ENCODE results near the gene PRDM15. TPM values are rescaled to one million over a fixed set of nuclear protein-coding genes. Genes with fewer than 3 reads are reported as not detected.

Gene PRDM15
- total and polyA plus RNA-seq, 2 donors (not counting 3 experiments of a cell fraction or from before 2014, with no cell fraction given), result 11.8 to 12.9 TPM

DNA sequence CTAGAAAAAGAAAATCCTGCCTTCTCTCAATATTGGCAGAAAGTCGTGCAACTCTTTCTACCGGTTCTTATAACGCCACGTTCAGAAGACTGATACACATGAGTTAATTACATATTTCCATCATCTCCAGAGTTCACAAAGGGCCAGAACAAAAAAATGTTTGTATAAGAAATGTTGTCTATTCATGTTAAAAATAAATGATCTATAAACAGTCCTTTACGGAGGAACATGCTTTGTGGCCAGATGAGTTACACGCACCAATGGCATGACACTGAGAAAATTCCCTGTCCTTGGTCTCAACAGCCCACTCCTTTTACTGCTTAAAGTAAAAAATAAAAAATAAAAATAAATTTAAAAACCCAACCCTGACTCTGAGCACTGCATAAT, 45.2 kb upstream of the PRDM15 start:
- no peaks in the 10 kb centered on the region for H3K27me3 ChIP-seq (ENCODE audit: control insufficient read depth in 2 of 2, insufficient read depth in 2 of 2, low read length in 2 of 2)
- dilution Hi-C loops (cut with MboI; ENCODE audit: extremely low pct_ligation_motif_present, low sequenced_read_pairs), result no loop called here
- intact Hi-C loops (cut with micrococcal nuclease), result no loop called here
- H3K36me3 ChIP-seq (ENCODE audit: control insufficient read depth in 2 of 2, extremely low read depth in 1 of 2, insufficient read depth in 2 of 2, low read length in 2 of 2), result peaks cover 0 to 8% of the 10 kb centered on the region in 2 experiments
- DNase-seq (ENCODE audit: low read depth, low spot score) (no peak), FAIRE-seq (no peak)
- CTCF ChIA-PET, result interaction anchor here (1.0 to 1.8 kb wide), 3 partner anchors 9 to 193 kb away, joined by 3 to 9 read pairs (median 3); no protein-coding TSS in a partner anchor
- H3K9me3 ChIP-seq (replicated peaks; ENCODE audit: control insufficient read depth, insufficient read depth, low read length), result no peaks in the 10 kb centered on the region
- BruUV-seq (replicated peaks), result no TSS peak
- H3K4me1 ChIP-seq (ENCODE audit: control insufficient read depth, extremely low read depth, insufficient read depth, low read length), result peaks cover 13% of the 10 kb centered on the region
- H2AFZ ChIP-seq (ENCODE audit: low read depth, low read length), result no peak overlapping the region
- H3K9ac ChIP-seq (replicated peaks; ENCODE audit: extremely low read depth, insufficient read depth, low read length), result no peak overlapping the region
- H4K20me1 ChIP-seq (replicated peaks; ENCODE audit: control insufficient read depth, extremely low read depth, insufficient read depth, low read length), result no peaks in the 10 kb centered on the region
- H3K79me2 ChIP-seq (ENCODE audit: control insufficient read depth, insufficient read depth, low read length), result peaks cover 14% of the 10 kb centered on the region
- no peak overlapping the region for H3K4me2 ChIP-seq (ENCODE audit: insufficient read depth, low read length)
- no peak overlapping the region for H3K27ac ChIP-seq (ENCODE audit: insufficient read depth, low read depth, low read length)
- POLR2A ChIA-PET, result no interaction called here
- H3K9me1 ChIP-seq (replicated peaks; ENCODE audit: control insufficient read depth, extremely low read depth, insufficient read depth, low read length), result no peaks in the 10 kb centered on the region
- H3K4me3 ChIP-seq (replicated peaks in 1 of 3; ENCODE audit: insufficient read depth in 1 of 3, low read depth in 1 of 3, low read length in 3 of 3), result no peak overlapping the region
- TF ChIP-seq, protein P1, sequence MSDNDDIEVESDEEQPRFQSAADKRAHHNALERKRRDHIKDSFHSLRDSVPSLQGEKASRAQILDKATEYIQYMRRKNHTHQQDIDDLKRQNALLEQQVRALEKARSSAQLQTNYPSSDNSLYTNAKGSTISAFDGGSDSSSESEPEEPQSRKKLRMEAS (IDR thresholded peaks at IDR 0.05; ENCODE audit: insufficient read depth, insufficient read length), result no peak

DNA sequence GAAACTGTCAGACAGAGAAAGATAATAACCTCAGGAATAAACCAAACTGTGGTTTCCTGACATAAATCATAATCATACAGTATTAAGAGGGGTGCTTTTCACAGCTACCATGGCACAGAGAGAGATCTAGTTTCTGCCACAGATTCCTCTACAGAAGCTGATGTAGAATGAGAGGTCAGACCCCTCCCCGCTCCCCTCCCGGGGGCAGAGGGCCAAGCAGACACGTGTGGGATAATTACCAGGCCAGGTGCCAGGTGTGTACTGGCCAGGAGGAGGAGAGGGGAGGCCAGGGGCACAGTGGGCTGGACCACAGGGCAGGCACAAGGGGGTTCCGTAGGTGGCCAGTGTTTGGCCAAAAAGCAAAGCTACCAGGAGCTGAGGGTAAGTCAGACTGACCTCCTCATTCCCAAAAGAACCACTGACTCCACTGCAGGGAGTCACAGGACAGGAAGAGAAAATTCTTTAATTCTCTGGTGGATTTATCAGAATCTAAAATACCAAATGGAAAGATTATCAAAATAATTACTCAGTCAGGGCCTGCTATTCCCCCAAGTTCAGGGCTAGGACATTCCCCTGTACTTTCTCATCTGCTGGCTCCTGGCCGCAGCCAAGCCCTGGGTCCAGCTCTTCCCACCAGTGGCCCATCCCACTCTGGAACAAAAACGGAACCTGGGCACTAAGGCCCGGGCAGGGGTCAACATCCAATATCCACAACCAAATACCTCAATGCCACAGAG, 44.7 kb upstream of the PRDM15 start:
- H3K4me2 ChIP-seq (ENCODE audit: insufficient read depth, low read length), result no peak overlapping the region
- no peak overlapping the region for H3K27ac ChIP-seq (ENCODE audit: insufficient read depth, low read depth, low read length)
- H3K36me3 ChIP-seq (ENCODE audit: control insufficient read depth in 2 of 2, extremely low read depth in 1 of 2, insufficient read depth in 2 of 2, low read length in 2 of 2), result peaks cover 0 to 11% of the 10 kb centered on the region in 2 experiments
- CTCF ChIA-PET, result interaction anchor here (0.7 to 1.8 kb wide), 4 partner anchors 10 to 194 kb away, joined by 3 to 9 read pairs (median 3); no protein-coding TSS in a partner anchor
- BruUV-seq (replicated peaks), result no TSS peak
- intact Hi-C loops (cut with micrococcal nuclease), result no loop called here
- peaks cover 13% of the 10 kb centered on the region for H3K4me1 ChIP-seq (ENCODE audit: control insufficient read depth, extremely low read depth, insufficient read depth, low read length)
- peaks cover 11% of the 10 kb centered on the region for H3K79me2 ChIP-seq (ENCODE audit: control insufficient read depth, insufficient read depth, low read length)
- no peaks in the 10 kb centered on the region for H4K20me1 ChIP-seq (replicated peaks; ENCODE audit: control insufficient read depth, extremely low read depth, insufficient read depth, low read length)
- DNase-seq (ENCODE audit: low read depth, low spot score) (no peak), FAIRE-seq (no peak)
- dilution Hi-C loops (cut with MboI; ENCODE audit: extremely low pct_ligation_motif_present, low sequenced_read_pairs), result no loop called here
- H3K27me3 ChIP-seq (ENCODE audit: control insufficient read depth in 2 of 2, insufficient read depth in 2 of 2, low read length in 2 of 2), result no peaks in the 10 kb centered on the region
- POLR2A ChIA-PET, result no interaction called here
- H3K9ac ChIP-seq (replicated peaks; ENCODE audit: extremely low read depth, insufficient read depth, low read length), result no peak overlapping the region
- no peak overlapping the region for H2AFZ ChIP-seq (ENCODE audit: low read depth, low read length)
- no peaks in the 10 kb centered on the region for H3K9me1 ChIP-seq (replicated peaks; ENCODE audit: control insufficient read depth, extremely low read depth, insufficient read depth, low read length)
- no peak overlapping the region for H3K4me3 ChIP-seq (replicated peaks in 1 of 3; ENCODE audit: insufficient read depth in 1 of 3, low read depth in 1 of 3, low read length in 3 of 3)
- no peaks in the 10 kb centered on the region for H3K9me3 ChIP-seq (replicated peaks; ENCODE audit: control insufficient read depth, insufficient read depth, low read length)
- TF ChIP-seq POLR2A (IDR thresholded peaks at IDR 0.05; ENCODE audit: low read depth, low read length) (no peak), GATA2 (IDR thresholded peaks at IDR 0.05; ENCODE audit: insufficient read depth, insufficient read length, low read depth, low read length) (no peak), POLR2AphosphoS5 (IDR thresholded peaks at IDR 0.05; ENCODE audit: insufficient read depth, low read depth, low read length) (no peak), EZH2 (IDR thresholded peaks at IDR 0.05; ENCODE audit: borderline replicate concordance, low read depth, low read length, severe bottlenecking) (no peak), FOS (IDR thresholded peaks at IDR 0.05; ENCODE audit: borderline replicate concordance, insufficient read depth, low read length) (no peak), MYC (IDR thresholded peaks at IDR 0.05; ENCODE audit: low read depth, low read length) (no peak), JUN (IDR thresholded peaks at IDR 0.05; ENCODE audit: borderline replicate concordance, insufficient read depth, insufficient read length, low read depth) (no peak)
- TF ChIP-seq, protein P2, sequence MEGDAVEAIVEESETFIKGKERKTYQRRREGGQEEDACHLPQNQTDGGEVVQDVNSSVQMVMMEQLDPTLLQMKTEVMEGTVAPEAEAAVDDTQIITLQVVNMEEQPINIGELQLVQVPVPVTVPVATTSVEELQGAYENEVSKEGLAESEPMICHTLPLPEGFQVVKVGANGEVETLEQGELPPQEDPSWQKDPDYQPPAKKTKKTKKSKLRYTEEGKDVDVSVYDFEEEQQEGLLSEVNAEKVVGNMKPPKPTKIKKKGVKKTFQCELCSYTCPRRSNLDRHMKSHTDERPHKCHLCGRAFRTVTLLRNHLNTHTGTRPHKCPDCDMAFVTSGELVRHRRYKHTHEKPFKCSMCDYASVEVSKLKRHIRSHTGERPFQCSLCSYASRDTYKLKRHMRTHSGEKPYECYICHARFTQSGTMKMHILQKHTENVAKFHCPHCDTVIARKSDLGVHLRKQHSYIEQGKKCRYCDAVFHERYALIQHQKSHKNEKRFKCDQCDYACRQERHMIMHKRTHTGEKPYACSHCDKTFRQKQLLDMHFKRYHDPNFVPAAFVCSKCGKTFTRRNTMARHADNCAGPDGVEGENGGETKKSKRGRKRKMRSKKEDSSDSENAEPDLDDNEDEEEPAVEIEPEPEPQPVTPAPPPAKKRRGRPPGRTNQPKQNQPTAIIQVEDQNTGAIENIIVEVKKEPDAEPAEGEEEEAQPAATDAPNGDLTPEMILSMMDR (IDR thresholded peaks at IDR 0.05; ENCODE audit: extremely low read depth in 1 of 2, insufficient read depth in 1 of 2, low read depth in 1 of 2, low read length in 2 of 2), result no peak
- TF ChIP-seq, protein P1 (IDR thresholded peaks at IDR 0.05; ENCODE audit: insufficient read depth, insufficient read length), result no peak
